ENCODE data around the gene KIF1C. TPM values are rescaled to one million over a fixed set of nuclear protein-coding genes. Genes with fewer than 3 reads are reported as not detected.
A peak's percentile ranks its signal among the peaks of the same experiment; 100 is the strongest.

The KIF1C gene
- total and polyA plus RNA-seq, 9 of the 15 experiments (the other 6 are each of a cell fraction or from before 2014, with no cell fraction given): 0.38 to 68.4 (median 25.1) TPM

DNA sequence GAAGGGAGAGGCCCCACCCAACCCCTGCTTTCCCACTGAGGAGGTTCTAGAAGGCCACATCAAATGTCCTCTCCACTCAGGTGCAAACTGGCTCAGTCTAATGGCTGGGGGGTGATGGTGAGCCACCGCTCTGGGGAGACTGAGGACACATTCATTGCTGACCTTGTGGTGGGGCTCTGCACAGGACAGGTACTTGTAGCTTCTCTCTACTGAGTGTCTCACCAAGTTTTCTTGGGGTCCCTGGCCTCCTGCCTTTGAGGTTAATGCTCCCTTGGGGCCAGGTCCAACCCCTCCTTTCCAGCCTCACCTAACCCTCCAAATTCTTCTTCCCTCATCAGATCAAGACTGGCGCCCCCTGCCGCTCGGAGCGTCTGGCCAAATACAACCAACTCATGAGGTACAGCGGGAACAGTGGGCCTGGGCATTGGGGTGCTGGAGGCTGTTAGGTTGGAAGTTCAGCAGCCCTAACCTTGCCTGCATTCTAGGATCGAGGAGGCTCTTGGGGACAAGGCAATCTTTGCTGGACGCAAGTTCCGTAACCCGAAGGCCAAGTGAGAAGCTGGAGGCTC is 41.2 kb upstream of the KIF1C start (continued):
- TF ChIP-seq, protein P1, sequence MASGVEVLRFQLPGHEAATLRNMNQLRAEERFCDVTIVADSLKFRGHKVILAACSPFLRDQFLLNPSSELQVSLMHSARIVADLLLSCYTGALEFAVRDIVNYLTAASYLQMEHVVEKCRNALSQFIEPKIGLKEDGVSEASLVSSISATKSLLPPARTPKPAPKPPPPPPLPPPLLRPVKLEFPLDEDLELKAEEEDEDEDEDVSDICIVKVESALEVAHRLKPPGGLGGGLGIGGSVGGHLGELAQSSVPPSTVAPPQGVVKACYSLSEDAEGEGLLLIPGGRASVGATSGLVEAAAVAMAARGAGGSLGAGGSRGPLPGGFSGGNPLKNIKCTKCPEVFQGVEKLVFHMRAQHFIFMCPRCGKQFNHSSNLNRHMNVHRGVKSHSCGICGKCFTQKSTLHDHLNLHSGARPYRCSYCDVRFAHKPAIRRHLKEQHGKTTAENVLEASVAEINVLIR (CRISPR knock-in tag; IDR thresholded peaks at IDR 0.05): no peak
- TF ChIP-seq GTF2A2 (tag; IDR thresholded peaks at IDR 0.05): no peak
- TF ChIP-seq, protein P2, sequence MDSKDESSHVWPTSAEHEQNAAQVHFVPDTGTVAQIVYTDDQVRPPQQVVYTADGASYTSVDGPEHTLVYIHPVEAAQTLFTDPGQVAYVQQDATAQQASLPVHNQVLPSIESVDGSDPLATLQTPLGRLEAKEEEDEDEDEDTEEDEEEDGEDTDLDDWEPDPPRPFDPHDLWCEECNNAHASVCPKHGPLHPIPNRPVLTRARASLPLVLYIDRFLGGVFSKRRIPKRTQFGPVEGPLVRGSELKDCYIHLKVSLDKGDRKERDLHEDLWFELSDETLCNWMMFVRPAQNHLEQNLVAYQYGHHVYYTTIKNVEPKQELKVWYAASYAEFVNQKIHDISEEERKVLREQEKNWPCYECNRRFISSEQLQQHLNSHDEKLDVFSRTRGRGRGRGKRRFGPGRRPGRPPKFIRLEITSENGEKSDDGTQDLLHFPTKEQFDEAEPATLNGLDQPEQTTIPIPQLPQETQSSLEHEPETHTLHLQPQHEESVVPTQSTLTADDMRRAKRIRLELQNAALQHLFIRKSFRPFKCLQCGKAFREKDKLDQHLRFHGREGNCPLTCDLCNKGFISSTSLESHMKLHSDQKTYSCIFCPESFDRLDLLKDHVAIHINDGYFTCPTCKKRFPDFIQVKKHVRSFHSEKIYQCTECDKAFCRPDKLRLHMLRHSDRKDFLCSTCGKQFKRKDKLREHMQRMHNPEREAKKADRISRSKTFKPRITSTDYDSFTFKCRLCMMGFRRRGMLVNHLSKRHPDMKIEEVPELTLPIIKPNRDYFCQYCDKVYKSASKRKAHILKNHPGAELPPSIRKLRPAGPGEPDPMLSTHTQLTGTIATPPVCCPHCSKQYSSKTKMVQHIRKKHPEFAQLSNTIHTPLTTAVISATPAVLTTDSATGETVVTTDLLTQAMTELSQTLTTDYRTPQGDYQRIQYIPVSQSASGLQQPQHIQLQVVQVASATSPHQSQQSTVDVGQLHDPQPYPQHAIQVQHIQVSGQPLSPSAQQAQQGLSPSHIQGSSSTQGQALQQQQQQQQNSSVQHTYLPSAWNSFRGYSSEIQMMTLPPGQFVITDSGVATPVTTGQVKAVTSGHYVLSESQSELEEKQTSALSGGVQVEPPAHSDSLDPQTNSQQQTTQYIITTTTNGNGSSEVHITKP (IDR thresholded peaks at IDR 0.05; ENCODE audit: partially characterized antibody): peak; percentile 65

DNA sequence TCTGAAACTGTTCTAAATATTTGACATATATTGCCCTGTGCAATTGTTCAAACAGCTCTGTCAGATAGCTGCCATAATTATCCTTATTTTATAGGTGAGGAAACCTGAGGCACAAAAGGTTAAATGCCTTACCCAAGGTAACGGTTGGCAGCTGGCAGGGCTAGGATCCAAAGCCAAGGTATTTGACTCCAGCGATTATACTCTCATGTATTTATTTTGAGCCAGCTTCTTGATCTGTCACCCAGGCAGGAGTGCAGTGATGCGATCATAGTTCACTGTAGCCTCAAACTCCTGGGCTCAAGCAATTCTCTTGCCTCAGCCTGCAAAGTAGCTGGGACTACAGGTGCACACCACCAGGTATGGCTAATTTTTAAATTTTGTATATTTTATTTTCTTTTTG is 39.6 kb upstream of the KIF1C start:
- no peaks in the 10 kb centered on the region for H3K27me3 ChIP-seq (ENCODE audit: control insufficient read depth in 2 of 2, insufficient read depth in 2 of 2, low read length in 2 of 2)
- FAIRE-seq (no peak), DNase-seq (ENCODE audit: extremely low read depth in 1 of 4, low spot score in 3 of 4) (no peak), ATAC-seq (no peak)
- intact Hi-C loops (cut with micrococcal nuclease) (no loop called here), in situ Hi-C loops (cut with MboI) (no loop called here)
- no peaks in the 10 kb centered on the region for H3K9me1 ChIP-seq (ENCODE audit: control insufficient read depth, insufficient read depth, low read length)
- no peak overlapping the region for H3K9ac ChIP-seq (ENCODE audit: insufficient read depth in 1 of 2, low read depth in 2 of 2, low read length in 2 of 2)
- peaks cover 7 to 21% of the 10 kb centered on the region in 2 experiments; a peak in 4 of 5 replicates for H3K4me1 ChIP-seq (replicated peaks in 1 of 2; ENCODE audit: control insufficient read depth in 2 of 2, insufficient read depth in 2 of 2, low read length in 2 of 2)
- ChIA-PET POLR2A (interaction anchor here (0.6 kb wide), 1 partner anchor 24 kb away, joined by 3 read pairs; no protein-coding TSS in a partner anchor), CTCF (ENCODE audit: low intra/inter-chr PET ratio) (no interaction called here)
- 80% methylated on average over 3 of the region's 3 CpGs for WGBS (ENCODE audit: insufficient coverage, low coverage, missing lambda C conversion rate)
- no peak overlapping the region for H3K4me3 ChIP-seq
- H3K36me3 ChIP-seq (ENCODE audit: control insufficient read depth, insufficient read depth, low read length): no peaks in the 10 kb centered on the region; the same call in 2 of the 3 replicates
- H3K4me2 ChIP-seq (ENCODE audit: insufficient read depth, low read length): no peak overlapping the region
- no peak overlapping the region for H3K27ac ChIP-seq (ENCODE audit: extremely low read depth, low read depth, low read length)
- no peaks in the 10 kb centered on the region for H3K9me3 ChIP-seq (replicated peaks; ENCODE audit: control insufficient read depth, insufficient read depth, low read depth, low read length)
- no peaks in the 10 kb centered on the region for H3K79me2 ChIP-seq (ENCODE audit: control insufficient read depth, insufficient read depth, low read length)
- H4K20me1 ChIP-seq (replicated peaks; ENCODE audit: control insufficient read depth, insufficient read depth, low read length): no peaks in the 10 kb centered on the region
- no TSS peak for BruUV-seq (replicated peaks)
- no peak overlapping the region for H2AFZ ChIP-seq (ENCODE audit: low read depth, low read length)
- no peak for TF ChIP-seq DIDO1 (tag; IDR thresholded peaks at IDR 0.05; ENCODE audit: low read depth)
- no peak for TF ChIP-seq ZNF146 (CRISPR knock-in tag; IDR thresholded peaks at IDR 0.05; ENCODE audit: unreplicated experiment)
- TF ChIP-seq, protein P3, sequence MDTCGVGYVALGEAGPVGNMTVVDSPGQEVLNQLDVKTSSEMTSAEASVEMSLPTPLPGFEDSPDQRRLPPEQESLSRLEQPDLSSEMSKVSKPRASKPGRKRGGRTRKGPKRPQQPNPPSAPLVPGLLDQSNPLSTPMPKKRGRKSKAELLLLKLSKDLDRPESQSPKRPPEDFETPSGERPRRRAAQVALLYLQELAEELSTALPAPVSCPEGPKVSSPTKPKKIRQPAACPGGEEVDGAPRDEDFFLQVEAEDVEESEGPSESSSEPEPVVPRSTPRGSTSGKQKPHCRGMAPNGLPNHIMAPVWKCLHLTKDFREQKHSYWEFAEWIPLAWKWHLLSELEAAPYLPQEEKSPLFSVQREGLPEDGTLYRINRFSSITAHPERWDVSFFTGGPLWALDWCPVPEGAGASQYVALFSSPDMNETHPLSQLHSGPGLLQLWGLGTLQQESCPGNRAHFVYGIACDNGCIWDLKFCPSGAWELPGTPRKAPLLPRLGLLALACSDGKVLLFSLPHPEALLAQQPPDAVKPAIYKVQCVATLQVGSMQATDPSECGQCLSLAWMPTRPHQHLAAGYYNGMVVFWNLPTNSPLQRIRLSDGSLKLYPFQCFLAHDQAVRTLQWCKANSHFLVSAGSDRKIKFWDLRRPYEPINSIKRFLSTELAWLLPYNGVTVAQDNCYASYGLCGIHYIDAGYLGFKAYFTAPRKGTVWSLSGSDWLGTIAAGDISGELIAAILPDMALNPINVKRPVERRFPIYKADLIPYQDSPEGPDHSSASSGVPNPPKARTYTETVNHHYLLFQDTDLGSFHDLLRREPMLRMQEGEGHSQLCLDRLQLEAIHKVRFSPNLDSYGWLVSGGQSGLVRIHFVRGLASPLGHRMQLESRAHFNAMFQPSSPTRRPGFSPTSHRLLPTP (IDR thresholded peaks at IDR 0.05; ENCODE audit: borderline replicate concordance, extremely low read depth, insufficient read length): no peak
- TF ChIP-seq, protein P4, sequence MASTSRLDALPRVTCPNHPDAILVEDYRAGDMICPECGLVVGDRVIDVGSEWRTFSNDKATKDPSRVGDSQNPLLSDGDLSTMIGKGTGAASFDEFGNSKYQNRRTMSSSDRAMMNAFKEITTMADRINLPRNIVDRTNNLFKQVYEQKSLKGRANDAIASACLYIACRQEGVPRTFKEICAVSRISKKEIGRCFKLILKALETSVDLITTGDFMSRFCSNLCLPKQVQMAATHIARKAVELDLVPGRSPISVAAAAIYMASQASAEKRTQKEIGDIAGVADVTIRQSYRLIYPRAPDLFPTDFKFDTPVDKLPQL (IDR thresholded peaks at IDR 0.05; ENCODE audit: extremely low read depth, insufficient read length): no peak
- no peak for TF ChIP-seq BRF1 (IDR thresholded peaks at IDR 0.05; ENCODE audit: borderline replicate concordance, extremely low read depth, insufficient read length)
- TF ChIP-seq NFYB (IDR thresholded peaks at IDR 0.05; ENCODE audit: extremely low read depth, insufficient read length): no peak
- TF ChIP-seq ELF2 (CRISPR knock-in tag; IDR thresholded peaks at IDR 0.05): no peak
- TF ChIP-seq TEAD2 (tag; IDR thresholded peaks at IDR 0.05): no peak
- no peak for TF ChIP-seq ZNF263 (CRISPR knock-in tag; IDR thresholded peaks at IDR 0.05; ENCODE audit: borderline replicate concordance)

All from K562 (cell line).